ENCODE measurements around the gene SLC44A3.

DNA sequence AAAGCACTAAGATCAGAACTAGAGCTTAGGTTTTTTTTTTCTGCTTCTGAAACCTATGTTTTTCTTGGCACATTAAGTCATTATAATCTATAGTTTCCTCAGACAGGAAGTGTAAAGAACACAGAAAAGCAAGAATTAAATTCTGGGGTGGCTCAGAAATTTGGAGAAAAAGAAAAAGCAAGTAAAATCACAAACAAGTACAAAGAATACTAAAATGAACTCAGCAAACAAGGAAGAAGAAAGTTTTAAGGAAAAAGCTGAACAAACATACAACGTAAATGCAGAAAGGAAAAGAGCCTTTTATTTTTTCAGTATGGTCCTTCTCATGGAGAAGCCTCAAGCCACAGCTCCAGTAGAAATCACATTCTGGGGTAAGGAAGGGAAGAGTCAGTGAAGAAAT is 115.3 kb downstream of the SLC44A3 start:
- TF ChIP-seq, protein P1, sequence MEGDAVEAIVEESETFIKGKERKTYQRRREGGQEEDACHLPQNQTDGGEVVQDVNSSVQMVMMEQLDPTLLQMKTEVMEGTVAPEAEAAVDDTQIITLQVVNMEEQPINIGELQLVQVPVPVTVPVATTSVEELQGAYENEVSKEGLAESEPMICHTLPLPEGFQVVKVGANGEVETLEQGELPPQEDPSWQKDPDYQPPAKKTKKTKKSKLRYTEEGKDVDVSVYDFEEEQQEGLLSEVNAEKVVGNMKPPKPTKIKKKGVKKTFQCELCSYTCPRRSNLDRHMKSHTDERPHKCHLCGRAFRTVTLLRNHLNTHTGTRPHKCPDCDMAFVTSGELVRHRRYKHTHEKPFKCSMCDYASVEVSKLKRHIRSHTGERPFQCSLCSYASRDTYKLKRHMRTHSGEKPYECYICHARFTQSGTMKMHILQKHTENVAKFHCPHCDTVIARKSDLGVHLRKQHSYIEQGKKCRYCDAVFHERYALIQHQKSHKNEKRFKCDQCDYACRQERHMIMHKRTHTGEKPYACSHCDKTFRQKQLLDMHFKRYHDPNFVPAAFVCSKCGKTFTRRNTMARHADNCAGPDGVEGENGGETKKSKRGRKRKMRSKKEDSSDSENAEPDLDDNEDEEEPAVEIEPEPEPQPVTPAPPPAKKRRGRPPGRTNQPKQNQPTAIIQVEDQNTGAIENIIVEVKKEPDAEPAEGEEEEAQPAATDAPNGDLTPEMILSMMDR (IDR thresholded peaks at IDR 0.05) = no peak
- no peak for TF ChIP-seq POLR2A (IDR thresholded peaks at IDR 0.05)
